ENCODE data around the gene AJUBA.
"Not testable (repeated sequence)": the region's sequence is repeated elsewhere in the genome, so short reads cannot be mapped to it uniquely, and the experiment has no call there.

Gene AJUBA

DNA sequence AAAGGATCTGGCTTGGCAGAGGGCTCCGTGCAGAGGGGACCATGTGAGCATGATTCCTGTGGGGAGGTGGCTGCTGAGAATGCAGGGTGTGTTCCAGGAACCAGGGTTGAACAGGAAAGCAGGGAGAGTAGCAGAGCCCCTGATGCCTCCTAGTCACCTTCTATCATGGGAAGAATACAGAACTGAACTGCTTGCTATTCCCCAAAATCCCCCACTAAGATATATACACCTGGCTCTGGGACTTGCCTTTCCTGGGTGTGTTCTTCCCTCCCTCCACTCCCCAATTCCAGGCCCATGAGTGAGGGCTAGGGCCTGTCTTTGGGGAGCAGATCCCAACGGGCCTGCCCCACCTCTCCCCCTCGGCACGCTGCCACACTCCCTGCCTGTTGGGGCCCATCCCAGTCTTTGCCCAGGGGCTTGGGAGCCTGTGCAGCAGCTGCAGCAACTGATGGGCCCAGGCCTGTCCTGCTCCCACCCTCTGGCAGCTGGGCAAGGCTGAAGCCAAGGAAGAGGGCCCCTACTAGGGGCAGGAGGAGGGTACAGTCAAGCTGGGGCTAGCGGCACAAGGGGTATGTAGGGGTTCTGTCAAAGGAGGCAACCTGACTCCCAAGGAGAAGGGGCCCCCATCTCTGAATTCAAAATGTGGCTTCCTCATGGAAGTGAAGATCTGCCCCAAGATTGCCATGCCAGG lies 3.2 kb downstream of the AJUBA start:
- DNase-seq: no peak

DNA sequence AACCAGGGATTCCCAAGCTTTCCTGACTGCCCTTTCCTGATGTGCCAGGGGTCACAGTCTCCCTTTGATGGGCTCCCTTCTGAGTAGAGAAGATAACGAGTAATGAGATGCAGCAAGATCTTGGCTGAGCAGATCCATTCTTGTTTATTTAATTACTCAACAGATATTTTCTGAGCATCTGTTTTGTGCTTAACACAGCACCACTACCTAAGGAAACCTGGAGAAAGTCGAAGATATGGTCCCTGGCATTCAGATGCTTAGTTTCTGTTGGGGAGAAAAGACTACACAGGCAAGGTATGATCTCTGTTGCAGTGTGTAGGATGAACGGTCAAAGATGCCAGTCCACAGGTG lies 3.9 kb downstream of the AJUBA start:
- DNase-seq: no peak

GRCh38 chr14:22977684-22978486 lies 4.5 kb downstream of the AJUBA start:
- DNase-seq: no peak

DNA sequence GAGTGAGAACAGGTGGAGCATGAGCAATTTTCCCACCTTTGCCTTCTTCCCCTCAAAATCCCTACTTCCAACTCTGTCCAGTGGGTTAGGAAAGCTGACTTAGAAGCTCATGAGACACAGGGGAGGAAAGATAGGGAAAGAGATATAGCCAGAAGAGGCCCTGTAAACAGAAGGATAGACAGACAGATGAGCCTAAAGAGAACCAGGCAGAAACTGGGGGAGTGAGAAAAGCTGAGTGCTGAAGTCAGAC lies 5.0 kb downstream of the AJUBA start:
- no peak for DNase-seq

DNA sequence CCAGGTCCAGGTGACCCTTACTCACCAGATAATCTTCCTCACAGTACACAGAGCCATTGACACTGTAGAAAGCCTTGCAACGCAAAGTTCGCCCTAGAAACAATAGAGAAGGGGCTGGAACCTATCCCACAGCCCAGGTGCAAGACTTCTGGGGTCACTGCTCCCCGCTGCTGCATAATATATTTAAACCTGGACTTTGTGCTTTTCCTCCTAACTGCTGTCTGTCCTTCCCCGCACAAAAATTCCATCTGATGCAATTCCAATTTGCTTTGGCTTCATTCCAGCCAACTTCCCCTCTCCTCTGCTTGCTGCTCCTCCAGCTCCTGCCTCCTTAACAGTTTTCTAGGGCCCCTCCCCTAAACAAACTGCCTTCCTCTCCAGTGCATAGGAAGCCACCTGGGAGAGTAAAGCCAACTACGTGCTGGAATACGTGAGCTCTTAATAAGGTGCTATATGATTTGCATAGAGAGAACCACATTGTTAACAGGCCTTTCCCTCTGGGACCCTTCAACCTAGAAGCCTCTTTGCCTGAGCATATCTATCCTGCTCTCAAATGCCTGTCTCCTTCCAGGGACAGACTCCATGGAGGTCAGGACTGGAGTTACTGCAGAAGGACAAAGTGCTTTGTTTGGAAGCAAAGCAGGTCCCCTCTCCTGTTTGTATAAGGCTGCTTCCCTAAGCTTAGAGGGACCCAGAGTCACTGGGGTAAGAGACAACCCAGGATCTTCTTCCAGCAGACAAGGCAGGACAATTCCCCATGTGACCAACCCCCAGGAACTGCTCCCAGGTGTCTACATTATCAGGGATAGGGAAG lies 5.5 kb downstream of the AJUBA start:
- no peak for DNase-seq

- no peak for DNase-seq
These were observed 7.6 kb downstream of the AJUBA start for GRCh38 chr14:22974530-22975313.

DNA sequence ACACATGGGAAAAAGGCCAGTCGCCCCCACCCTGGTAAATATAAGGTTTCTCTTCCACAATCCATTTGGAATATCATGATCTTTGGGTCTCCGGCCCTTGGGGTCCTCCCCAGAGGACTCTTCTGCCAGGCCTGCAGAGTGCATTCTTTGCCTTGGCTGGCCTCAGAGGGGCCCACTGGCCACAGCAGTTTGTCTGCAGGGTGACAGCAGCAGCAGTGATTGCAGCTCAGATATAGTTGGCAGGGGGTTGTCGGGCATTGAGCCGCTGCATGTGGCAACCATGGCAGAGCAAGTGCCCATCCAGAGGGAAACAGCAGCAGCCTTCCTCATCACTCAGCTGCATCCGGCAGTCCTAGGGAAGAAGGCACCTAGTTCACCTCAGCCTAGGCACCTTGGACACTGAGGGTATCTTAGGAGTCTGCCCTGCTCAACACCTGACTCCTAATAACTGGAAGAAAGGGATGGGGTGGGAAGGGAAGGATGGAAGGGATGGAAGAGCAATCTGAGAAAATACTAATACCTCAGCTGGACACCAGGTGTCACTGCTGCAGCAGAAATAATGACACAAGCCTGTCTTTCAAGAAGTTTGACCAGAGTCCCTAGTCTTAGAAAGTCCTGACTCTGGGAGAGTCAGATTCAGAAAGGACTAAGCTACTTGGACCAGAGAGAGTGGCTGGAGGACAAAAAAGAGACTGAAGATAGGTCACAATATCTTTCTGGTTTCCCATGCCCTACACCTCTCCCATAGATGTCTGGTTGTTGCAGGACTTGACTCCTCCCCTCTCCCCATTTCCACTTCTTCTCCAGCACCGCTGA lies 8.9 kb downstream of the AJUBA start:
- peak; percentile 69 for DNase-seq

DNA sequence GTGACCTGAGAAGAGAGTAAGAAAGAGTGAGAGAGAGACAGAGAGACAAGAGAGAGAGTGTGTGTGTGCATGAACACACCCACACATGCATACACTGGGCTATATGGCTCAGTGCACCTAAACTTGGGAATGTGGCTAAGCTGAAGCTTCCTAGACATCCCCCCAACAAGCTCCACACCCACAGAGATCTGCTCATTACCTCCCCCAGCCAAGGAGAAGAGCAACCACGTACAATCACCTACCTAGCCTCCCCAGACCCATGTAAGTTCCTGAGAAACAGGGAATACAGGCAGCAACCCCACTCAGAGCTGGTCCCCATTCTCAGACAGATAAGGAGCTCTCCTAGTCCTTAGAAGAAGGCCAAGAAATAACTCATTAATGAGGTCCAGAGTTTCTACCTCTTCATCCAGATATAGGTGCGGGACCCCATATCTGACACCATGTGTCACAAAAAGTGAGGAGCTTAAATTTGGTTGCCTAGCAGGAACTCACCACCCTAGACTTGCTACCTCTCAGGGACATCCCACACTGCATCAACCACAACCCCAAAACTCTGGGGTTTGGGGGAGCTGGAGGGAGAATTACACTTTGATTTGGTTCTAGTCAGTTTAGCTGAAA lies 9.9 kb downstream of the AJUBA start:
- no peak for DNase-seq

DNA sequence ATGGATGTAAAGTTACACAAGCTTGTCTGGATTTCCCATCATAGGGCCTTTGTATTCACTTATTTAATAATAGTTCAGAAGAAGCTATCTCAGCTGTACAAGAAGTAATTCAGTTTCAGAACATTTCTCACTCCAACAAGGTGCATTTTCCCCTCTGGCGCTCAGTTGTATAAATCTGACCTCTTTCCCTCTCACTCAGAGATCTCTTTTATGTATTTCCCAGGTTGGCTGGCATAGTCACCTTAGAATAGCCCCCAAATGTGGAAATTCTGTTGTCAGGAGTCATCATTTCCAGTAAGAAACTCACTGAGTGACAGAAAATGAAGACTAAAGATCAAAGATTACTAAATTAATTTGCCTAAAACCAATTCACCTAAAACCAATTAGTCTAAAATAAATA lies 11.2 kb downstream of the AJUBA start:
- DNase-seq: no peak

DNA sequence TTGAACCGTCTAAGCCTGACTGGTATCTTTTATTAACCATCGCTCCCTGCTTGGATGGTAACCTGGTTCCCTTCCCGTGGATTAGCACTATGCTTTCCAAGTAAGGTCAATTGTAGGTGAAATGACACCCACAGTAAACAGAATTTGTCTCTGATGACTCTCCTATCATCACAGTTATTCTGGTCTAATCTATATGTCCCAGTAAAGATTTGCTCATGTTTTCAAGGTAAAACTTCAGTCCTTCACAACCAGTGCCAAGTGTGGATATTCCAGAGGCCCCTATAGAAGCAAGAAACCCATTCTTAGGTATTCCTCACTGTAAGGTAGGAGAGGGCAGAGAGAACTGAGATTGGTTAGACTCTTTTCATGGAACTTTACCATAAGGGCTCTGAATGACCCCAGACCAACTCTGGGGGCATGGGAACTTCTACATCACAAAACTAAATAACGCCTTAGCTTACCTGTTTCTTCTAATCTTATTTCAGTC lies 15.5 kb downstream of the AJUBA start:
- DNase-seq: no peak

GRCh38 chr14:22965916-22966782 lies 16.2 kb downstream of the AJUBA start:
- DNase-seq: not testable (repeated sequence)

DNA sequence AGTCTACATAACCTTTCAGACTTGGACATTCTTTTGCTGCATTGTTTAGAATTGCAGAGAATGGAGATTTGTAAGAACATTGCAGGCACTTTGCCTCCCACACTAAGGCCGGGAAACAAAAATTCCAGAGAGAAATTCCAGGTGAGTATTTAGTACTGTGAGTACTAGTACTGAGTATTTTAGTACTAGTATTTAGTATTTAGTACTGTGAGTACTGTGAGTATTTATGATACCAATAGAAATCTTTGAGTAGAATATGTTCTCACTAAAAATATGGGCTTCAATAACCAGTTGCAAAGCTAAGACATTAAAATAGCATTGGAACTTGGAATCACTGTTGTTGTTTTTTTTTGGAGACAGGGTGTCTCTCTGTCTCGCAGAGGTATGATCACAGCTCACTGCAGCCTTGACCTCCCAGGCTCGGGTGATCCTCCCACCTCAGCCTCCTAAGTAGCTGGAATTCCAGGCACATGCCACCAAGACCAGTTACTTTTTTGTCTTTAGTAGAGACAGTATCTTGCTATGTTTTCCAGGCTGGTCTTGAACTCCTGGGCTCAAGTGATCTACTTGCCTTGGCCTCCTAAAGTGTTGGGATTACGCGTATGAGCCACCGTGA lies 20.2 kb downstream of the AJUBA start:
- DNase-seq: no peak

GRCh38 chr14:22955702-22956569 lies 26.4 kb downstream of the AJUBA start:
- no peak for DNase-seq

DNA sequence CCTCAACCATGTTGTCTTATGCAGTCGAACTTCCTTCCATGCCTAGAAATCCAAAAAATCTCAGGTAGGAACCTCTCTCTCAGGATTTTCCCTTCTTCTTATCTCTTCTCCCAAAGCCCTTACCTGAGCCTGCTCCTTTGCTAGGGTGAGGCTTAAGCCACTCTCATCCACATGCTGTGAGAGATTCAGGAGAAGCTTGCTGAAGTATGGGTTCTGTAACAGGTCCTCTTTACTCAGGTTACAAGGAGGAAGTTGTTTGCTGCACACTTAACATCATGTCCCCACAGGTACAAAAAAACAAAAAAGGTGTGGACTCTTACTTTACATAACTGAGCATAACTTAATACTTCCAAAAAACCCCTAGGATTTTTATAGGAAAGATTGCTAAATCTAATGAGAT lies 29.9 kb downstream of the AJUBA start:
- DNase-seq: no peak

DNA sequence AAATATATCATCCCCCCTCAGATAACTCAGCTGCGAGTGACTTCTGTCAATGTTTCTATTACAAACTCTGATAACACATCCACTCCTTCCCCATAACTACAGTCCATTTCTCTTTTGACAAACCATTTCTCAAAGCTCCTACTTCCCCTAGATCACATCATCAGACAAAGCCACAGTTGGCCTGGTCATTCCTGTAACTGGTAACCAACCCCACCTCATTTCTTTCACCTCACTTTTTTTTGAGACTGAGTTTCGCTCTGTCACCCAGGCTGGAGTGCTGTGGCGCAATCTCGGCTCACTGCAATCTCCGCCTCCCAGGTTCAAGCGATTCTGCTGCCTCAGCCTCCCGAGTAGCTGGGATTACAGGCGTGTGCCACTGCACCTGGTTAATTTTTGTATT lies 30.6 kb downstream of the AJUBA start:
- DNase-seq: not testable (repeated sequence)

- no peak for DNase-seq
These were observed 36.7 kb downstream of the AJUBA start for GRCh38 chr14:22945642-22946041.

GRCh38 chr14:22939684-22940083 lies 42.7 kb downstream of the AJUBA start:
- no peak for DNase-seq

DNA sequence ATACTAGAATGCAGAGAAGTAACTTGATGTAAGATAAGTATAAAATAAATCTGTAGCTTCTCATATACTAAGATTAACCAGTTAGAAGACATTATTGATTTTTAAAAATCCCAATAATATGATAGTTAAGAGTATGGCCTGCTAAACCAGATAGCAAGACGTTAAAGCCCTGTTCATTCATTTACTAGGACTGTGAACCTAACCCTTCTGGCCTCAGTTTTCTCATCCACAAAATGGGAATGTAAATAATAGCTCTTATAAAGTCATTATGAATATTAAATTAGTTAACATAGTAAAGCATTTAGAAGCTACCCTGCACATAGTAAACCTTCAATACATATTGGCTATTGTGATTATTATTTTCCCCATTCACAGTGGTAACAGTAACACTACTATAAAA lies 47.2 kb downstream of the AJUBA start:
- no peak for DNase-seq

- DNase-seq: no peak
These were observed 50.2 kb downstream of the AJUBA start for GRCh38 chr14:22932146-22932545.

Measured in activated CD8-positive, alpha-beta memory T cell treated with anti-CD3 and anti-CD28 coated beads for 24 hours (primary cell).